Skin of body (tissue), 2 donors: ENCODE measurements around the gene CCSER1. TPM values are rescaled to one million over a fixed set of nuclear protein-coding genes. Genes with fewer than 3 reads are reported as not detected.
A peak's percentile ranks its signal among the peaks of the same experiment; 100 is the strongest.

ENCODE experiments used
- DNase-seq: peaks from one replicate; lab custom pipeline; 2025; lab: John Stamatoyannopoulos, UW
- total RNA-seq: library from RNA; depleted of rRNA; stranded (reverse); fragments of >200 nt; gene quantifications from one replicate; pipeline ENCODE4 v1.2.3, GENCODE V29; 2014

CCSER1 gene
- 12.3 TPM for total RNA-seq

DNA sequence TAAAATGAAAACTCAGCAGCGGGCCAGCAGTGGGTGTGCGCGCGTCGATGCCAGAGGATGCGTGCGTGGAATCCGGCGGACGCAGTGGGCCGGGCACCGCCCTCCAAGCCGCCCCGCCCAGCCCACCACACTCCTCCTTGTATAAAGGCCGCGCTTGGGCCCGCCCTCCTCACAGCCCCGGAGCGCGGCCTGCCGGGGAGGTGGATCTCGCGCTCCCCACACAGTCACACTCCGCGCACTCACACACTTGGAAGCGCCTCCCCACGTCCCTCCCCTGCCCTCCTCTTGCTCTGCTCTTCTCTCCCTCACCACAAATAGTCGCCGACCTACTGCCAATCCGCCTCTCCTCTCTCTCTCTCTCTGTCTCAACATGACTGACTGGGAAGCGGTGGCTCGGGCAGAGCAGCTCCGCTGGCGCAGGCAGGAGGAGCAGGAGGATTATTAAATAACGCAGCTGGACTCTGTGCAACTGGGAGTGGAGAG is at the start of gene CCSER1:
TSS of gene CCSER1 (plus strand) at position 172 of the 483 bp plus-strand sequence.
- DNase-seq: peak; percentile 45

DNA sequence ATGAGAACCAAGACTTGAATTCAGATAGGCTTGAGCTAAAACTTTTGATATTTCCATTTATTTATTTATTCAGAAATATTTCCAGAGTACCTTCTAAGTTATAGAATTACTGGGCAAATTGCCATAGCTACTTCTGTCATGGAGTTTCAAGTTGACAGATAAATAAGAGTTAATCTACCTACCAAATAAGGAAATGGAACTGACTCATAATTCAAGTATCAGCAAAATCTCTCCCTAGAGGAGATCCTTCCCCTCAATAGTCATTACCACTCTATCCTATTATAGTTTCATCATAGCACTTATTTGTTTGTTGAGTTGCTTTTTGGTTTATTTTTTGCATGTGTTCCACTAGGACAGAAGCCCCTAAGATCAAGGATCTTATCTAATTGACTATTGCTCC is 48.8 kb upstream of the CCSER1 start:
- no peak for DNase-seq

DNA sequence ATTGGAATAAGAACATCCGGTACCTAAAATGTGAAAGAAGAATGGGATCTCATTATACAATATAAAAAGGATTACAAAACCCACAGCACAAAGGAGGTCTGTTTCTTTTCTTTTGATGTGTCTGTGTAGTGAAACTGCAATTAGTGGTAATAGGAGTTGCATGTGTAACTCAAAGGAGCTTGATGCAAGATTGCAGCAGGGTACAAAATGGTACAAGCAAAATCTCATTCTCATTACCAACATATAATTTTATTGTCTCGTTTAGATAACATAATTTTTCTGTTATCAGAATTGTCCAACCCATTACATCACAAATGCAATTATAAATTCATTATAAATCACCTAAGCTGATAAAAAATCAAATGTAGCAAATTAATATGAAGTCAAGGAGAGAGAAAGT is 47.1 kb upstream of the CCSER1 start:
- DNase-seq: no peak

DNA sequence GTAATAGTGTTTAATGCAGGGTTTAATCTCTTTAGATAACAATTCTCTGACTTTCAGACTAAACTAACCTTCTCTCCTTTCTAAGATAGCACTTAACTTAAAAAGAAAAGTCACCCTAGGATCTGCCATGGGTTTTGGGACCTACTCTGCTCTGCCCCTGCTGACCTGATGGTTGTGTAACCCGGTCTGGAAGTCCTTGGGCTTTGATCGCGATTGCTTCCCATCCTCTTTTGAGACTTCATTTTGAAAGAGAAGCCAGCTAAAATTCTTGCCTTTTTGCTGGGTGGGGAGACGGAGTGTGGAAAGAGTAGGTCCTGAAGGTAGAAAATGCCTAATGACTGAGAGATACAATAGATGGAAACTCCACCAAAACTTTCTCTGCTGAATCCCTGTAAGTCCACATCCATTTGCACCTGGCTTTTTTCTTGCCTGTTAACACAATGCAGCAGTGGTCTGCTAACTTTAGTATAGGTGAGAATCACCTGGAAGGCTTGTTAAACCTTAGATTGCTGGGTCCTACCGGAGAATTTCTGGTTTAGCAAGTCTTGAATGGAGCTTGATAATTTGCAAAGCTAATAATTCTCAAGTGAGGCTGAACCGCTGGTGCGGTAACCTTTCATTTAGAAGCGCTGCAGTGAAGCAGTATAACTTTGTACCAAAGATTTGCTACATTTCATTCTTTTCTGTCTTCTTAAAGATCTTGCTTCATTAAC is 45.6 kb upstream of the CCSER1 start:
- no peak for DNase-seq

DNA sequence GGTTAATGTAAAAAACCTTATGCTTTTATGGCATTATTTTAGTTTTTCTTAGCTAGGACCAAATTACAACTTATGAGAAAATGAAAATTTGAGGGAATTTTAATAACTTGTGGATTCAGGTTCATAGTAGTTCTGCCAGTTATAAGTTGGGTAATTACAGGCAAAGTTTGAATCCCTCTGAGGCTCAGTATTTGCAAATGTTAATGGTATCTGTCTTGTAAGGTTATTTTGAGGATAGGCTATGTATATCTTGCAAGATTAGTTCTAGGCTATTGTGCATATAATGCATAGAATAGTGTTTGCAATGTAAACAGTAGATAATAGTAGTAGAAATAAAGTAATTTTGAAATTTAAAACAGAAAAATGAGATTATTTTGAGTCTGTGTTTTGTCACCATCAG is 44.7 kb upstream of the CCSER1 start:
- DNase-seq: no peak

DNA sequence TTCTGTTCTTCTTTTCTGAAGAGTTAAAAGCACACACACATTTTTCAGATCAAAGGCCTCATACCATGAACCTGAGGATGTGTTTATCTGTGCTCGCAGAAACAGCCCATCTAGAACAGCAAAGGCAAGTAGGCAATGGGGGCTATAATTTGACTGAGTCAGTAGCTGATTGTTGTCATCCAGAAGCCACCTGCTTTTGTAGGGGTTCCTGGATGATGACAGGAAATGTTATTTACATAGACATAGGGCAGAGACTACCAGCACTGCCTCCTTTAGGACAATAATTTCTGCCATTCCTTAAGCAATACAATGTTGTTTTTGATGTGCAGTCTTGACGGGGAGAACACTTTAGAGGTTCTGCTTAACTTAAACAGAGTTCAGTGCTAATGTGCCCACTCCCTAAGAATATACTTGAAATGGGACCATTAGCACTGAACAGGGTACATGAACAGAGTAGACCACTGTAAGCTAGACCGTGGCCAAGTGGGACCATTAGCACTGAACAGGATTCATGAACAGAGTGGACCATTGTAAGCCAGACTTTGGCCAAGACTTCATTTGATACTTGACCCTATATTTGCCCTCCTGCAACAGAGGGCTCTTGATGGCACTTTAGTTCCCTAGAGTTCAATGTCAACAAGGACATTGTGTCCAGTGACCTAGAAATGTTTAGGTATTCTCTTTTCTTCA is 42.8 kb upstream of the CCSER1 start:
- DNase-seq: no peak

DNA sequence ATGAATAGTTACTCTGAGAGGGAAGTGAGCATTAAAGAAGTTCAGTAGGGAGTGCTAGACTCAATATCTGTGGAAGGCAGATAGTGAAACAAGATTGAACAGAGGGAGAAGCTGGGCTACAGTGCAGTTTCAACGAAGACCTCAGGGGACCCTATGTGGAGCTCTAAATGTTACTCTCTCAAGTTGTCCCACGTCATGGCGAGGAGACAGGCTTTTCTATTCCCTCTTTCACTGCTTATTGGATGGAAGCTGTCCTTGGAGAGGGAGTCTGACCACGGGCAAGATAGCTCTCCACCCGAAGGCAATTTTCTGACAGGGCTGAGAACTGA is 42.3 kb upstream of the CCSER1 start:
- DNase-seq: no peak

DNA sequence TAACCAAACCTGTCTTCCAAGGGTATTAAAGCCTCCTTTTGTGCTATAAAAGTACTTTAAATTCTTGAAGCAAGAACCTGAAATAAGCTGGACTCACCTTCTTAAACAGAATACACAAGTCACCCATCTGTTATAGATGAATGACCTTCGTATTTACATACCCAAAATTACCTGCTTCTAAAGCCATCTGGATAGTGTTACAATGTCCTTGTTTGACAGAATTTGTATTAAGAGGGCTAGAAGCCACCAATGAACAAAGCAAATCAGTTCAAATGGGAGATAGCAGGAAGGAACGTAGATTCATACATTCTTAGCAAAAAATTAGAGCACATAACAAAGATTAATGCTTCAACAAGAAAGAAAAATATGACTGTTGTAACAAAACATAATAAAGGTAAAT is 33.7 kb upstream of the CCSER1 start:
- DNase-seq: no peak

DNA sequence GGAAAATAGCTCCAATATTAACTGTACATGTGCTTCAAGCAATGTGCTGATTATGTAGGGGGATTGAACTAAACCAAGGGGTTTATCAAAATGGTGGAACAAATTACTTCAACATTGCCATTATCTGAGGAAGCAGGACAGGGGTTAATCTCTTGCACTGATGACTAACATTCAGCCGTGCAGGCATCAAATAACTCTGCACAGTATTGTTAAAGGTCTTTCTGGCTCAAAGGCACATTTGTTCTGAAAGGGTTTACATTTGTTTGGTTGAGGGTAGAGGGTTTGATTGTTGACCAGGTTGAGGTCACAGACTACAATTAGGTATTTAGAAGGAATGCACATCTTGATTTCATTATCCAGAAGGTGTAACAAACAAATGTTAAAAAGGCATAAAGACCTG is 32.2 kb upstream of the CCSER1 start:
- DNase-seq: no peak

DNA sequence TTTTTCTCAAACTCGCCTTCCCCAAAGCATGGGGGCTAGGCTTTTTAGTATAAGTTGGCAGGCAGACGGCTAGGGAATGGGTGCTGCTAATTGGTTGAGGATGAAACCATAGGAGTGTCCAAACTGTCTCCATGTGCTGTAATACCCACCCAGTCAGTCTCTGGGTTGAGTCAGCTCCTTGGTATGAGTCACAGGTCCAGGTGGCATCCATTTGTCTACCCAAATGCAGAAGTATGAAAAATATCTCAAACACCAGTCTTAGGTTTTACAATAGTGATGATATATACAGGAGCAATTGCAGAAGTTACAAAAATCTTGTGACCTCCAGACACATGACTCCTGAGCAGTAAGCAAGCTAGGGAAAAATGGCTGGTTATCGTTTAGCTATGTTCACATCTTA is 27.4 kb upstream of the CCSER1 start:
- DNase-seq: no peak

DNA sequence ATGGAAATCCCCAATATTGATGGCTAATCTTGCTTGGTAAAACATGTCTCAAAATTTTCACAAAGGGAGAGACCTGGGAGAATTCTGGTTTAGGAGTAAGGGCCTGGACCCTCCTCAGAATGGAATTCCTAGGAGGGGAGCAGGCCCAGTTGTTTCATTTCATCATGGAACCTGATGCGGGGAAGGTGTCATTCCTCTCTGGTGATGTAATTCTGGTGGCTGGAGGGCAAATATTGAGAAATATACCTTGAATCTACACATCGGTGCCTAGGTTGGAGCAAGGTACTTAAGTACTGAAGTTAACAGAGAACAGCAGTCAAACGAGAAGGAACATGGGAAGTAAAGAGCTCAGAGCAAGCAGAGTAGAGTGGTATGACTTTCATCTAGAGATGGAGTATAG is 23.2 kb upstream of the CCSER1 start:
- no peak for DNase-seq

DNA sequence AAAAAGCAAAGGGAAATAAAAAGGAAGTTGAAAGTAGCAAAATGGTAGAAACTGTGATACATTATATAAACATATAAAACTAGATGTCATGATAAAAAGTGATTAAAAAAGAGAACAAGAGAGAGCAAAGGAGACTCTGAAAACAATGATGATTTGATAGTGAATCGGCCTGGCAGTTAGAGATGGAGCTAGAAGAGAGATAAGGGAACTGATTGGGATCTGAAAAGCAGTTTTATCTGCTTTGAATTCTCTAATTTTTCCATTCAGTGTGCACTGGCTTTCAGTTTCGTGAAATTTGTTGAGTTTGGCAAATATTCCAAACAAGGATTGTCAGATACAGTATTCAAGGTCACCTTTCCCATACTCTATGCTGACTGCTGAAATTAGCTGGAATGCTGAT is 21.9 kb upstream of the CCSER1 start:
- DNase-seq: no peak

DNA sequence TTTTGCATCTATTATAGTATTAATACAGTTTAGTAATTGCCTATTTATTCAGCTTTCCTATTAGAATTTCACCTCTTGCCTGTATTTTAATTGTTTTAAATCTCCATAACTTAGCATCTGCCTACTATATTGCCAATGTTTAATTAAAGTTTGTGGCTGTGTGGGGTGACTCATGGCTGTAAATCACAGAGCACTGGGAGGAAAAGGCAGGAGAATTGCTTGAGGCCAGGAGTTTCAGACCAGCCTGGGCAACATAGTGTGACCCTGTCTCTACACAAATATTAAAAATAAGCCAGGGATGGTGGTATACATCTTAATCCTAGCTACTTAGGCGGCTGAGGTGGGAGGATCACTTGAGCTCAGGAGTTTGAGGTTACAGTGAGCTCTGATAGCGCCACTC is 14.5 kb upstream of the CCSER1 start:
- DNase-seq: no peak

DNA sequence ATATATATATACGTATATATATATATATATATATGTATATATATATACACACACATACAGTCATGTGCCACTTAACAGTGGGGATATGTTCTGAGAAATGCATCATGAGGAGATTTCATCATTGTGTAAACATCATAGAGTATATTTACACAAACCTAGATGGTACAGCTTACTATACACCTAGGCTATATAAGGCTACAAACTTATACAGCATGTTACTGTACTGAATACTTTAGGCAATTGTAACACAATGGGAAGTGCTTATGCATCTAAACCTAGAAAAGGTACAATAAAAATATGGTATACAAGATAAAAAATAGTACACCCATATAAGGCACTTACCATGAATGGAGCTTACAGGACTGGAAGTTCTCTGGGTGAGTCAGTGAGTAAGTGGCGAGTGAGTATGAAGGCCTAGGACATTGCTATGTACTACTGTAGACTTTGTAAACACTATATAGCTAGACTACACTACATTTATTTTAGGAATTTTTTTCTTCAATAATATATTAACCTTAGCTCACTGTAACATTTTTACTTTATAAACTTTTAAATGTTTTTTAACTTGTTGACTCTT is 13.2 kb upstream of the CCSER1 start:
- no peak for DNase-seq

DNA sequence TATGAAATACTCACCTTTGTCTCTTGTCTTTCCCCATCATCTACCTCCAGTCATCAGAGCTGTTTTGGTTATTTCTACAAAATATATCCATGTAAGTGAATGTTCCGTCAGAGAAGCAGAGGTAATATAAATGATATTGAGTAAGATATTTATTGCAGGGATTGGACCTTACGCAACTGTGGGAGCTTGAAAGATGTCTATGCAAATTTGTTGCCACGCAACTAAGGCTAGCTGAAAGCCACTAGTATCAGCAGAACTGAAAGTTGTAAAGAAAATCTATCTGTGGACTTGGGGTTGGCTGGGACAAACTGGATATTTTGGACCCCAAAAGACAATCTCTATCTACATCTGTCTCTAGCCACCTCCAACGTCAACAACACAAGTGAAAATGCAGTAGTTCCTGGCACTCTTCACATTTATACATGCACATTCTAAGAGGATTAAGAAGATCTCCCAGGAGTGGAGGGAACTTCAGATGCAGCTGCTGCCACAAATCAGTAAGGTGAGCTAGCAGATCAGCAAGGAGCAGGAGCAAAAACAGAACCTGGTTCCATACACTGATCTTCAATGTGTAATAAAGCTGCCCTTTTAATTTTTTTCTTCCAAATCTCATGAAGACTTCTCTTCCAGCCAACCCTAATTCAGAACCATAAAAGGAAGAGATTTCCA is 8.5 kb upstream of the CCSER1 start:
- DNase-seq: no peak

DNA sequence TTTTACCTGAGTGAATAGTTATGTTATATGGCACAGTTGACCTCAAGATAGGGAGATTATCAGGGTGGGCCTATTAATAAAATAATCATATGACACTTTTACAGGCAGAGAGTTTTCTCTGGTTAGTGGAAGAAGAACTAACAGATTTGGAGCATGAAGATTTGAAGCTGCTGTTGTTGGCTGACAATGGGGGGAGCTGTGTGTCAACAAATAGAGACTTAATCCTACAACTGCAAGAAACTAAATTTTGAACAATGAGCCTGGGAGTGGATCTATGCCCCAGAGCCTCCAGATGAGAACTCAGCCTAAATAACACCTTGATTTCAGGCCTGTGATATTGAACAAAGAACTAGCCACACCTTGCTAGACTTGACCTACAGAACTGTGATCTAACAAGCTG is 7.2 kb upstream of the CCSER1 start:
- DNase-seq: no peak

DNA sequence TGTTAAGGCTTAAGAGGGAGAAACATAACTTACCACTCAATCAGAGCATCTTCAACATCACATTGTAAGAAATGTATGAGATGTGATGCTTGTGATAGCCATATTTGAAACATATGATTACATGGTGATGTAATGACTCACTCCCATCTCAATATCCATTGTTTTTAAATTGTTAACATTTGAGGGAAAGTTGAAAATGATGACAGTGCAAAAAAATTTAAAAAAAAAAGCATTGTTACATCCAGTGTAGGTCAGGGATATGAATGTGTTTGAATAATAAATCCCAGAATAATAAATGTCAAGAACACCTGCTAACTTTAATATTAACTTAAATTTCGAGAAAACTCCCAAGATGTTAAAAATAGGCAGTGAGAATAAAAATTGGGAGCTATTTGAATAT is 6.4 kb upstream of the CCSER1 start:
- DNase-seq: no peak

DNA sequence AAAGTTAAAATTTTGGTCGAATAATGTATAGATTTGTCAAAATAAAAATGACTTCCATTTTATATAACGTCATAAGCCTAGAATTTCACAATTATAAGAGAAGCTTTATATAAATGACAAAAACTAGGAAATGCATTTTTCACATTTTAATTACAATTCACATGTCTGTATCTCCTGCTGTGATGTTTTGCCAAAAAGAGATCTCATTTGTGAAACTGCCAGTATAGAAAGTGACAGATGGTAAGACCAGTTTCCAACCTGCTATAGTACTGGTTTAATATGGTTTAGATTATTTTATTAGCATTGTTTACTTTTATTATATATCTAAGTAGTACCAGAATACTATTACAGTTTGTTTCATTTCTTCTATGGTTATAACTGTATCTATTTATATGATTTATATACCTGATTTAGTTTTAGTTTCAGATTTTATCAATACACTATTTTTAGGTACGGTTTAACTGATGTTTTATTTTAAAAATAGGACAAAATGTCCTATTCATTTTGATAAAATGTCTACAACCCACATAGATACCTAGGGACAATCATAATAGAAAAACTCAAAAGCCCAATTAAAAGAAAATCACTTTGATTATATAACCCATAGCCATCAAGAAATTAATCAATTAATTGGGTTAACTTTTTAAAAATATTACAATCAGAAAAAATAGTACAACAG is 5.4 kb upstream of the CCSER1 start:
- DNase-seq: no peak

DNA sequence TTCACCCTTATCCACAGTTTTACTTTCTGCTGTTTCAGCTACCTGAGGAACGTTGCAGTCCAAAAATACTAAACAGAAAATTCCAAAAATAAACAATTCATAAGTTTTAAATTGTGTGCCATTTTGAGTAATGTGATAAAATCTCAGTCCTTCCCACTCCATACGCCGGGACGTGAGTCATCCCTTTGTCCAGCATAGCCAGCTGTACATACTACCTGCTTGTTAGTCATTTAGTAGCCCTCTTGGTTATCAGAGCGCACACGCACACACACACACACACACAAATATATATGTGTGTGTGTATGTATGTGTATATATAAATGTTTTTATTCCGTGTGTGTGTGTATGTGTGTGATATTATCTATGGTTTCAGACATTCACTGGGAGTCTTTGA is 4.8 kb upstream of the CCSER1 start:
- DNase-seq: no peak

DNA sequence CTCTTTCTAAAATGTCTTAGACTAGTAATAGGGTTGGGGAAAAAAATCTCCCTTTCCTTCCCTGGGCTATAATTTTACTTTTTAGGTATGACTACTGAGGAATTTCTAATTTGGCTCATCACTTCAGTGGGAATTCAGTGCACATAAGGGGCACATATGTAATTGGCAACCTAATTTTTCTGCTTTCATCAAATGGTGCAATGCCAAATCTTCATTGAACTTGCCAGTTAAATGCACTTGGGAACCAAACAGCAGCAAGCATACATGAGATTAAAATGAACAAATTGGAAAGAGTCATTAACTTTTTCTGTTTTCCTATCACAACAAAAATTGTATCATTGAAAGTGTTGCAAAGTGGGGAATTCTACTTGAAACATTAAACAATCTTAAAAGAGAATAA is 2.9 kb upstream of the CCSER1 start:
- no peak for DNase-seq

DNA sequence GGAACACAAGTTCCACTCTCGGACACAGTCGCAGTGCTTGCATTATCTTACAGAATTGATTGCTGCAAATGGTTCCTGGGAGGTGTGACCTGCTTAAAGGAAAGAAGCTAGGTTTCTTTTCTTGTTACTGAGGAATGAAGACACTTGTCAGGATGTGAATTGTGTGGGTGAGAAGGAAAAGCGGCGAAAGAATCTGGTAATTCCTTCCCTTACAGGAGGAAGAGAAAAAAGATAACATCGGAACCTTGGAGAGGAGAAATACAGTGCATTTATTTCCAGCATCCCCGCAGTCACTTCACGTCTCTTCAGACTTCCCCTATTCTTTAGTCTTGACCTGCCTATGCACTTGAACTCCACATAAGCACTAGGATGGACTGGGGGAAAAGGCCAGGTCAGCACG is 389 bp upstream of the CCSER1 start:
- DNase-seq: no peak
